Epithelial cell of proximal tubule (primary cell): Measurements from ENCODE around the gene DIABLO. TPM values are rescaled to one million over a fixed set of nuclear protein-coding genes. Genes with fewer than 3 reads are reported as not detected.
A peak's percentile ranks its signal among the peaks of the same experiment; 100 is the strongest.

Experiments
- DNase-seq: peaks from one replicate; pipeline ENCODE4 v3.0.0-alpha.2; 2011; ENCODE audit warnings: low read depth
- H3K4me3 ChIP-seq: 2 replicates; pipeline ENCODE4 v1.5.1; 2011; ENCODE audit warnings: low read depth, mild to moderate bottlenecking, low read length
- total RNA-seq: library from RNA; depleted of rRNA; stranded (reverse); fragments of >200 nt; gene quantifications from 2 replicates; pipeline ENCODE4 v1.2.3, GENCODE V29; 2015
- TF ChIP-seq, protein P1 (sequence below): conservative IDR thresholded peaks from 2 replicates; pipeline ENCODE4 v1.5.1; 2012; ENCODE audit warnings: low read depth, mild to moderate bottlenecking, low read length

Gene DIABLO
- total RNA-seq, 1 donor from 2014 or later = 123 TPM

DNA sequence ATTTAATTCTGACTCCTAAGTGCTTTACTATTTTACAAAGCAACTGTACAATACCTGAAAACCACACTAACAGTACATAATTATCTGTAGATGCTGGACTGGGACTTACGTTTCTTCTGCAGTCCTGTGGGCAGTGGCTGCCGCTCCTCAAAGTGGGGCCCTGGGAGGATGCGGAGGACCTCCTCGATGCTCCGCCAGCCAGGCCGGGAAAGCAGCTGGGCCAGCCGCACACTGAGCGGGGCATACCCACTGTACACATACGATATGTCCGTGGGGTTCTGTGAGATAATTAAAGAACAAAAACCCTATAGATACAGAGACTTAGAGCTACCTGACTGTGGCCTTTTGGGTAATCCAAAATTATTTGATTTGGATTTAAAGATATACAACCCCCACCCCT lies 6.8 kb upstream of the DIABLO start:
- no peak overlapping the region for H3K4me3 ChIP-seq
- TF ChIP-seq, protein P1, sequence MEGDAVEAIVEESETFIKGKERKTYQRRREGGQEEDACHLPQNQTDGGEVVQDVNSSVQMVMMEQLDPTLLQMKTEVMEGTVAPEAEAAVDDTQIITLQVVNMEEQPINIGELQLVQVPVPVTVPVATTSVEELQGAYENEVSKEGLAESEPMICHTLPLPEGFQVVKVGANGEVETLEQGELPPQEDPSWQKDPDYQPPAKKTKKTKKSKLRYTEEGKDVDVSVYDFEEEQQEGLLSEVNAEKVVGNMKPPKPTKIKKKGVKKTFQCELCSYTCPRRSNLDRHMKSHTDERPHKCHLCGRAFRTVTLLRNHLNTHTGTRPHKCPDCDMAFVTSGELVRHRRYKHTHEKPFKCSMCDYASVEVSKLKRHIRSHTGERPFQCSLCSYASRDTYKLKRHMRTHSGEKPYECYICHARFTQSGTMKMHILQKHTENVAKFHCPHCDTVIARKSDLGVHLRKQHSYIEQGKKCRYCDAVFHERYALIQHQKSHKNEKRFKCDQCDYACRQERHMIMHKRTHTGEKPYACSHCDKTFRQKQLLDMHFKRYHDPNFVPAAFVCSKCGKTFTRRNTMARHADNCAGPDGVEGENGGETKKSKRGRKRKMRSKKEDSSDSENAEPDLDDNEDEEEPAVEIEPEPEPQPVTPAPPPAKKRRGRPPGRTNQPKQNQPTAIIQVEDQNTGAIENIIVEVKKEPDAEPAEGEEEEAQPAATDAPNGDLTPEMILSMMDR = no peak
- DNase-seq = no peak

- no peak overlapping the region for H3K4me3 ChIP-seq
- no peak for DNase-seq
- TF ChIP-seq, protein P1 = no peak
These were observed 4.9 kb upstream of the DIABLO start for GRCh38 chr12:122230798-122231197.

- DNase-seq = no peak
- H3K4me3 ChIP-seq = no peak overlapping the region
- TF ChIP-seq, protein P1 = no peak
These were observed 2.2 kb upstream of the DIABLO start for GRCh38 chr12:122228092-122228491.

- DNase-seq = no peak
- TF ChIP-seq, protein P1 = no peak
- no peak overlapping the region for H3K4me3 ChIP-seq
These were observed 1.5 kb upstream of the DIABLO start for GRCh38 chr12:122227341-122227740.

DNA sequence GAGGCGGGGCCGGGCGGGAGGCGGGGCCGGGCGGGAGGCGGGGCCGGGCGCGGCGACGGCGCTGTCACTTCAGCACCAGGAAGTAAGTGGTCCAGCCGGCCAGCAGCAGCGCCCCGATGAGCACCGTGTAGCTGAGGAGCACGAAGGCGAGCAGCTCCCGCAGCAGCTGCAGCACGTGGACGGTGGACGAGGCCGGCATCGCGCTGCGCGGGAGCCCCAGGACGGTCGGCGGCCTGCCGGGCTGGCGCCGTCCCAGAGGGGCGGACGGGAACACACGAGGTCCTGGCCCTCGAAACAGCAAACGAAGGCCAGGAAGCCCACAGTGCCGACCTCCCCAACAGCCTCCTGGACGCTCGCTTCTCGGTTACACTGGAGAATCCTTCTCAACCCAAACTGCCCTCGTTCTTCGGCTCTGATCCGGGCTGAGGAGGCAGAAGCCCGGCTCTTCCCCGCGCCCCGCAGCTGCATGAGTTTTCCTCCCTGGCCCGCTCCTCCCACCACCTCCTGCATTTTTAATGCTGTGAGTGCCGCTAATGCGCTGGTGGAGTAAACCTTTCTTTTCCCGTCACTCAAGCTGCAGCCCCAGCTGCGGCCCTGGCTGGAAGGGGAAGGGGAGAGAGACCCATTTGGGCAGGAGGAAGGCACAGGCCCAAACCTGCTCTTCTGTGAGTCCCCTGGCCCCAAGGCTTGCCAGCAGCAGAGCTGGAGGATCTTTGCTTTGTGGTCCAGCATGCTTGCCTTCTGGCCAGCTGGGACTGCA lies 694 bp upstream of the DIABLO start:
- DNase-seq = no peak
- peak overlapping the region; percentile 45 for H3K4me3 ChIP-seq
- TF ChIP-seq, protein P1 = no peak

DNA sequence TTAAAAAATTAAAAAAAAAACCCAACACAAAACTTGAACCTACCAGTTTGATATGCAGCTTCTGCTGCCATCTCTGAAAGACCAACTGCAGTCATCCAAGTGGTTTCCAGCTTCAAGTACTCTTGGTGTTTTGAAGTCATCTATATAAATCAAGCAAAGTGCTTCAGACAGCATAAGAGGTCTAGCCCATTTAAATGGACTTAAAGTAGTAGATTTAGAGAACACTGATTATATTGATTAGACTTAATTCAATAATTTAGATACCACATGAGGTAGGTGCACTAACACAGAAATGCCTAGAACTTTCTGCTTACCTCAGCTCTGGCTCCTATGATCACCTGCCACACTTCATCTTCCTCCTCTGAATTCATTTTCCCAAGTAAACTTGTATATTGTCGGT lies 9.4 kb downstream of the DIABLO start:
- H3K4me3 ChIP-seq = no peak overlapping the region
- TF ChIP-seq, protein P1 = no peak
- DNase-seq = no peak

- DNase-seq = peak; percentile 10
- no peak overlapping the region for H3K4me3 ChIP-seq
- TF ChIP-seq, protein P1 = no peak
These were observed 10.1 kb downstream of the DIABLO start for GRCh38 chr12:122215771-122216170.
